Frontal cortex (tissue), 4 donors: ENCODE measurements around the gene DNAH17. TPM values are rescaled to one million over a fixed set of nuclear protein-coding genes. Genes with fewer than 3 reads are reported as not detected.
A peak's percentile ranks its signal among the peaks of the same experiment; 100 is the strongest.

Experiments used
- DNase-seq, 2 donors: peaks; one replicate each; pipeline ENCODE4 v3.0.0; 2012; ENCODE audit warnings: low spot score in 2 of 2
- FAIRE-seq: peaks from 2 replicates; lab custom pipeline; 2012; peaks lifted over from hg19 to GRCh38; lab: Jason Lieb, UNC
- total RNA-seq: library from RNA; depleted of rRNA; stranded (reverse); fragments of >200 nt; gene quantifications from one replicate; pipeline ENCODE4 v1.2.3, GENCODE V29; 2014
- donor health status: control.
- donor health status: control.
- donor health status: control.

The DNAH17 gene
- total RNA-seq, 1 donor from 2014 or later, result under 0.01 TPM

DNA sequence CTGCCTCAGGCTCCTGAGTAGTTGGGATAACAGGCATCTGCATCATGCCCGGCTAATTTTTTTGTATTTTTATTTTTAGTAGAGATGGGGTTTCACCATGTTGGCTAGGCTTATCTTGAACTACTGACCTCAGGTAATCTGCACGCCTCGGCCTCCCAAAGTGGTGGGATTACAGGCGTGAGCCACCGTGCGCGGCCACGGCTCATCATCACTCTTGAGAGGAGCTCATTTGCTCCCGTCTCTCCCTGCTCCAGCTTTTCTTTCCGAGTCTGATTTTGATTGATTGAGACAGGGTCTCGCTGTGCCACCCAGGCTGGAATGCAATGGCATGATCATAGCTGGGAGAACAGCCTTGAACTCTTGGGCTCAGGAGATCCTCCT lies 186.2 kb downstream of the DNAH17 start:
- FAIRE-seq (no peak), DNase-seq (no peak)

DNA sequence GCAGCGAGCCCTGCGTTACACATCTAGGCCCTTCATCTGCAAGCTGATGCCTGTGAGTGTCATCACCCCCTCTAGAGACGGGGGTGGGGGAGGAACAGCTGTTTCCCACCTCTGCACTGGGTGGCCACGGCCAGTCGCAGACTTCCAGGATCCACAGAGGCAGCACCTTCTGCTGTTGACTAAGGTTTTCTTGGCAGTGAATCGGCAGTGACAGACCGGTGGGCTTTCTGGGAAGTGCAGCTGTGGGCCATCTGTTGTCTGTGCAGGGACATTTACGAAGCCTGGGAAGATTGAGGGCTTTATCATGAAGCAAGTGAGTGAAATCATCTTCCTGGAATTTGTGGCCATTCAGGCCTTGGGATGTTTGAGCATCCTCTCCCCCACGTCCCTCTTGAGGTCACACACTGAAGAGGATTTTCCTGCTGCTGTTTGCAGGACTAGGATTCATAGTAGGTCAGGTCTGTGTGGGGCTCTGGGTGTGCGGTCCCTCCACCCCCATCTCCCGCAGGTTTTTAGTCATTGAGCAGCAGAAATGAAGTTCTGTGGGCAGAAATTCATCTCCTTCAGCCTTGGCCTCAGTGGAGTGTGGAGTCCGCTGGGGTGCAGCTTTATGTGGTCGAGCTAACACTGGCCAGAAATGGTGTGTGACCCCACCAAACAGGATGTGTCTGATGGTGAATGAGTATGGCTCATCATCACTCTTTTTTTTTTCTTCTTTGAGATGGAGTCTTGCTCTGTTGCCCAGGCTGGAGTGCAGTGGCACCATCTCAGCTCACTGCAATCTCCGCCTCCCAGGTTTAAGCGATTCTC lies 186.8 kb downstream of the DNAH17 start:
- DNase-seq (no peak), FAIRE-seq (no peak)

DNA sequence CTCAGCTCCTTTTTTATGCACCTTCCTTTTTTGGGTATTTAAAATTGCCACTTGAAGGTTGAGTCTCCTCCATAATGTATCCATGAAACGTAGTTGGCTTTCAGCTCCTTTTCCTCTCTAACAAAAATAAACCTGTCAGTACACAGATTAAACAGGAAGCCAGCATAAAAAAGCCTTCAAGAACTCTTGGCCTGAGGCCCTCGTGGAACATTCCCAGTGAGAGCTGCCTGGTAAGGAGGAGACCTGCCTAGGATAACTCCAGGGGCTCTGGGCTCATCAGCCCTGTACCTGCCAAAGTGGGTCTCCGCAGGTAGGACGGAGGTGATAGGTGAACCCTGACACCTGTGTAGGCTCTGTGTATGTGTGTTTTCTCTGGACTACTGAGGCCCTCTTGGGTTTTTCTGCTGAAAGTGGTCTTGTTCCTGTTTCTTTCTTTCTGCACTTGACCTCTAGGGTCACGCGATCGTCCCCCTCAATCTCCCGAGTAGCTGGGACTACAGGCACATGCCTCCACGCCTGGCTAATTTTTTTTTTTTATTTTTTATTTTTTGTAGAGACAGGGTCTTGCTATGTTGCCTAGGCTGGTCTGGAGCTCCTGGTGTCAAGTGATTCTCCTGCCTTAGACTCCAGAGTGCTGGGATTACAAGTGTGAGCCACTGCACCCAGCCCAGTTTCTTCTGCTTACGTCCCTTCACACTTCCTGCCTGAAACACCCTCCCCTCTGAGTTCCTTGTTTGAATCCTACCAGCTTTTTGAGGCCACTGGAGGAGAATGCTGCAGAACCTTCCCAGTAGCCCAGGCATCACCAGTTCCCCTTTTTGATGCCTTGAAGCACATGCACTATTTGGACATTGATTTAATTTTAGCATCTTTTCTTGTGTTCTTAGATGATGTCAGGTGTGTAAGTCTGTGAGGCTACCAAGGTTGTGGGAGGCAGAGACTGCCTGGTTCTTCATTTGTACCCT lies 188.9 kb downstream of the DNAH17 start:
- FAIRE-seq, result no peak
- no peak for DNase-seq

DNA sequence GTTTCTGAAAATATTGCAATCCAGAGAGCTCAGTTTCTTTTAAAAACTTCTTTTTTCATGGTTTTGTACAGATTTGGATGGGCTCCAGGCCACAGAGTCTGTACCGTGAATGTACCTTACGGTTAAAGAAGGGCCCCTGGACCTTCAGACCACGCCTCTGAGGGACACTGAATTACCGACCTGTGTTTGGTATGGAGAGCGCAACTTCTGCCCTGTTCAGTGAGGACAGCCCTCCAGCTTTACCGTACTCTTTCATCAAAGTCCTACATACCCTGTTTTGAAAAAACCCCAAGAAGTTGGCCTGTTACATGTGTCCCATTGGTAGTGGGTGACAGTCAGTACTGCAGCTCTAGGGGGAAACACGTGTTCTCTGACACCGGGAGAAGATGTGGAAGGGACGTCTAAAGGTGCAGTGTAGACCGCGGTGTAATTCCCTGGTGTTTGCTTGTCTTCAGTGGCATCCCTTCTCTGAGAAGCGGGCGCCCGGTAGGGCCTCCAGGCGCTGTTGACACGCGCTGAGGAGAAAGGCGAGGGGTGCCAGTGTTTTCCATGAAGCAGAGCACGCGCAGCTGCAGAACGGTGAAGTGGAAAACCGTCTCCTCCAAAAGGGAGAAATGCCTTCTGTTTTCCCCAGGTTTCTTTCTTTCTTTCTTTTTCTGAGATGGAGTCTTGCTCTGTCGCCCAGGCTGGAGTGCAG lies 192.6 kb downstream of the DNAH17 start:
- DNase-seq, result no peak
- FAIRE-seq, result no peak

DNA sequence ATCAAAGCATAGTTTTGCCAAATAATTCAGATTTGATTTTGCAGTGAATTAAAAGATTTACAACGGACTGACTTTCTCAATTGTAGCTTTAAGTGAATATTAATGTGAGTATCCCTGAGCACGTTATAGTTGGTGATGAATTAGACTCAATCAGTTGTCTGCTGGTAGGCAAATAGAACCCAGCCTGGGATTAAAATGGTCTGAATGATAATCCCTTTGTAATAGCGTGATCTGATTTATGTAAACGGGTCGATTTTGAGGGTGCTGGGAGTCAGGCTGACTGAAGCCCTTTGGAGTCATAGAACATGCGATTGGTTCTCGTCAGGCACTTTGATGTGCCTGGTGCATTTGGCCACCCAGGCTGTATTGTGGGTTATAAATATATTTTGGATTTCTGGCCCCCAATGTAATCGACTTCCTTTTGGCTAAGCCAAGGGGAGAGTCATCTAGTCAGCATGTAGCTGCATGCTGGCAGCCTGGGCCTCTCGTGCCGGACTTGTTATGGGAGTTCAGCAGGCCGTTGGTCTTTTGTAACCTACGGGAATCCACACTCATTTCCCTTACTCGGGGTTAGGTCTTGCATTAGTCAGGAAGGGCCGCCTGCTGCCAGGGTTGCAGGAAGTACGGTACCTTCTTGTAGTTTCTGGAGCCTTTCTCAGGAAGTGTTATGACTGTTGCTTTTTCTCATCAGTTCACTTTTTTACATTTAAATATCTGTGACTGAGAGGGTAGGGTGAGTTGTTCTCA lies 193.3 kb downstream of the DNAH17 start:
- FAIRE-seq (no peak), DNase-seq (no peak)

DNA sequence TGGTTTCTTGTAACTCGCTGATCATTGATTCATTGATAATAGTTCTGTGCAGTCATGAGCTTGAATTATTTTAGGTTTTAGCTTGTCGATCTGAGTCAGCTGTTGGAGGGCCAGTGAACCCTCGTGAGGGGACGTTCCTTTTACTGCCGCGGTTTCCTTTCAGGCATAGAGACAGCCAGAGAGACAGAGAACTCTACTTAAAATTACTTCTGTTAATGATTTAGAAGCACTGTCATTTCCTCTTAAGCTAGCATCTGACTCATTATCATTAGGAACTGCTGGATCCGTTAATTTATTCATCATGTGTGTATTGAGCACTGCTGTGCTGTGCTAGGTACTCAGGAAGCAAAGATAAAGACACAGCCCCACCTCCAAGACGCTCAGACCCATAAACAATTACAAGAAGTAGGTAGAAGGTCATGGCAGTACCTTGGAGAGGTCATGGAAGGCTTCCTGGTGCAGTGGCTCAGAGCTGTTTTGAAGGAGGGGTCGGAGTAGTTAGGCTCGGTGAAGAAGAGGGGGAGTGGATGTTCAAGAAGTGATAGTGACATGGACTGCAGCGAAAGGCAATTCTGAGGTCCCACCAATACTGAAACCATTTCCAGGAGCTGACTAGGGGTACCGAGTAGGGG lies 195.5 kb downstream of the DNAH17 start:
- DNase-seq, result no peak
- FAIRE-seq, result no peak

DNA sequence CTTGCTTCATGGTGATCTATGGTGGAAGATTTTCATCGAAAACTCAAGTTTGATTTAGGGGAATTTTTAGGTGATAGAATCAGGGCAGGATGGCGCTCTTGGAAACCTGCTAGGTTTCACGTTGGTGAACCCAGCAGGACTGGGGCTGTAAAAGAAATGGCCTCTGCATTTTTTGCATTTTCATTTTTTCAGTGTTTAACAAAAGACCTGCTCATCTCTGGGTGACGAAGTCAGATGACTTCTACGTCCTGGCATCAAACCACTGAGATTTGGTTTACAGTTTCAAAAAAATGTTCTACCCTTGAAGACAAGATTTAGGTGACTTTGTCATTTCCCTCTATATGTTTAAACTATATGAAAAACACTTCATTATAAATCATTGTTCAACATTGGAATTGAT lies 196.8 kb downstream of the DNAH17 start:
- FAIRE-seq, result no peak
- no peak for DNase-seq

DNA sequence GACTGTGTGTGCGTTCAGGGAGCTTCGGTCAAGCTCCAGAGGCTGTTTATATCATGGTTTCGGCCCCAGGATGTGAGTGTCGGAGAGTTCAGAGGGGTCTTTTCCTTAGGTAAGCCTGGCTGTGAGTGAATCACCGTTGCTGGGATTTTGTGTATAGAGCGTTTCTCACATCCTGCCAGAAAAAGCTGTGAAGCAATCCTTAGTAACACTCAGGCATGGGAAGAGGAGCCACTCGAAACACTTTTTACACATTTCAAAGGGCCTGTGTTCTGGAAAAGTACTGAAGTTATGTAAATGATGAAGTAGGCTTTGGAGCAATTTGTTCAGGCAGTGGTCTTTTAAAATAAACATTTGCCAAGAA lies 198.1 kb downstream of the DNAH17 start:
- DNase-seq (no peak), FAIRE-seq (no peak)

DNA sequence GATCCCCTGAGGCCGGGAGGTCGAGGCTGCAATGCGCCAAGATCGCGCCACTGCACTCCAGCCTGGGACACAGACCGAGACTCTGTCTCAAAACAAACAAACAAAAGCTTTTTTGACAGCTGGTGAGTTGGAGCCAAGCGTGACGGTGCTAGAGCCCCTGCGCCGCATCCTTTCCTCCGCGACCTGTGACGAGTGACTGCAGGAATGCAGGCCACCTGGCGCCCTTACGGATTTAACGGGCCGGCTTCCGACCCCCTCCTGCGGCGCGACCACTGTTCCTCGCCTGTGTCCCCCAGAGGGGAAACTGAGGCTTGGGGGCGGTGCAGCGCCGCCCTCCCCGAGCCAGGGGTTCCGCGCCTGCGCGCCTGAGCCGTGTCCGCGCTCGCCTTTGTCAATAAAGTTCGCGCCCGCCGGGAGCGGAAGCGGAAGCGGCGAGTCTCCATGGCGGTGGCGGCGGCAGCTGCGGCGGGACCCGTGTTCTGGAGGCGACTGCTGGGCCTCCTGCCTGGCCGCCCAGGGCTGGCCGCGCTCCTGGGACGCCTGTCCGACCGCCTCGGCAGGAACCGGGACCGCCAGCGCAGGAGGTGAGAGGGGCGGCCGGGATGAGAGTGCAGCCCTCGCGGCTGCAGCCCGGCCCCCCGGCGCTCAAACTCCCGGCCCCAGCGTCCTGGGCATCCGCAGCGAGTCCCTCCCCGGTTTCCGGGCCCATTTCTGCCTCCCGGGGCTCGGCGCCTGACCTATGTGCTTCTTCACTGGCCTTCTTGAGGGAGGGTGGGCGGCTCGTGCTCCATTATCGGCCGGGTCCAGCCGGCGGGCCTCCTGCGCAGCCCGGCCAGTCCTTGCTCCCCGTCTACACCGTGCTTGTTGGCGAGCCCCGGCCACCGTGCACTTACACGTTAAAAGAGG lies 198.7 kb downstream of the DNAH17 start, which contains the start of gene PGS1:
Gene PGS1, plus strand, starts transcription at position 425 of the 906 bp plus-strand sequence. Its CDS starts 17 bp downstream, at position 442.
- FAIRE-seq, result no peak
- peak; percentile 88 to 89 for DNase-seq

DNA sequence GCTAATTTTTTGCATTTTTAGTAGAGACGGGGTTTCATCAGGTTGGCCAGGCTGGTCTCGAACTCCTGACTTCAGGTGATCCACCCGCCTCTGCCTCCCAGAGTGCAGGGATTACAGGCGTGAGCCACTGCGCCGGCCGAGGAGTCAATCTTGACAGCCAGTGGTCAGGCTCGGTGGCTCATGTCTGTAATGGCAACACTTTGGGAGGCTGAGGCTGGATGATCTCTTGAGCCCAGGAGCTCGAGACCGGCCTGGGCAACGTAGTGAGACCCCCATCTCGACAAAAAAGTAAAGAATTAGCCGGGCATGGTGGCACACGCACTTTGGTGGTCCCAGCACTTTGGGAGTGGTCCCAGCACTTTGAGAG lies 199.4 kb downstream of the DNAH17 start:
- FAIRE-seq (no peak), DNase-seq (no peak)

DNA sequence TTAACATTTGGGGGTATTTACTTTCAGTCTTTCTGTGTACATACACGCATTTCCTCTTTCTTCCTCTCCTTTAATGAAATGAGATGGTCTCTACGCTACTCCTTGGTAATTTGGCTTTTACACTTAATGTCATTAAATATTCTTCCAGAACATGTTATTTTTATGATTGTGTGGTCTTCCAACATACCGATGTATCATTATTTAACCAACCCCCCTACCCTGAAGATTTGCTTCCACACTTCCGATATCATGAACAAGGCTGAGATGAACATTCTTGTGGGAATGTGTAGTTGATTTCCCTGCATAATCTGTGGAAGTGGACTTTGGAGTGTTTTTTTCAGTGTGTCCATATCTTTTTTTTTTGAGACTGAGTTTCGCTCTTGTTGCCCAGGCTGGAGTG lies 201.0 kb downstream of the DNAH17 start:
- DNase-seq, result no peak
- no peak for FAIRE-seq

DNA sequence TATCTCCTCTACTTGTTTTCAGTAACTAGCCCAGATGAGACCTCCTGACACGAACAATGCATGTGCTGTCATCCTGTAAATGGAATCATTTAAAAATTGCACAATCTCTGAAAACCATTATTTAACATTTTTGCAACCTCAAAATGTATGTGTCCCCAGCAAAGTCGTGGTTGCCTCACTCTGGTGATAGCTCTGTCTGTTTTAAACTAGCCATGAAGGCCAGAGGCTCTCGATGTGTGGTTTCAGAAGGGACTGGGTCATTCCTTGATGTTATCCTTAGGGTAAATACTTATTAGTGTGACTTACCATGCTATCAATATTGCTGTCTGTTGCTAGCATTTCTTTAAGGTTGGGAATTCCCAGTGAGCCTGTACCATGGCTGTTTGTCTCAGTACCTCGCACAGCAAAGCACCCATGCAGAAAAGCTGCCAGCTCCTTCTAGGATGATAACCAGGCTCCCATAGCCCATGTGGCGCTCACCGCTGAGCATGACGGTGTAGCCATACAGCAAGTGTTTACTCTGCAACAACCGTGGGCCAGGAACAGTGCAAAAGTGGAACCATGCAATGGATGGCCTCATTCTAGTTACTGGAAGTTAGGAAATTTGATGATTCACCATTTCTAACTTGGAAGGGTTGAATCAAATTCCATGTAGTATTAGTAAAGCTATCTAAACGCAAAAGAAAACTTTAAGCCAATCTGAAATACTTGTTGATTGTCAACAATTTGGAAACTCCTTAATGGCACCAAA lies 201.6 kb downstream of the DNAH17 start:
- FAIRE-seq, result no peak
- DNase-seq, result no peak

DNA sequence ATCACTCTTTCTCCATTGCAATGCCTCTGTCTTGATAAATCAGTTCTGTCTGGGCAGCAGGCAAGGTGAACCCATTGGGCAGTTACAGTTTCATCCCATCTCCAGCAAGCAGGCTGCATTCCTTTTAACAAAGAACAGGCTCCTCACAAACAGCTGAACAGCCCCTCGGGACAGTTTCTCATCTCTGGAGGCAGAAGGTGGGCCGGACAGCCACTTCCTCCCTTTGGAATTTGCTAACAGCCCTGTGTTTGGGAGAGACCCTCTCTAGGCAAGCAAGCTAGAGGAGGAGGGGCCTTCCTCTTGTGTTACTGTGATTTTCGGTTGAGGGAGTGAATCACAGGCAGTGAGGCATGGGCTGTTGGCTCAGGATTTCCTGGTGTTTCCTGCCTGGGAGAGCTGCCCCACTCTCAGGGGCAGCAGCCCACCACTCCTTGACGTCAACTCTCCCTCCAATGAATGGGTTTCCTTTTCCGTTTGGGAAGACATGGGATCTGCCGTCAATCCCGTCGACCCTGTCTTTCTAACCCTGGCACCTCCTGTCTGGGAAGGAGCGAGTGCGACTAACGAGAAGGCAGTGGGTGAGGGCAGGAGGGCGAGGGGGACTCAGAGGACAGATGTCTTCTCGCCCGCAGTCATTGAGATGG lies 202.4 kb downstream of the DNAH17 start:
- FAIRE-seq (no peak), DNase-seq (no peak)

DNA sequence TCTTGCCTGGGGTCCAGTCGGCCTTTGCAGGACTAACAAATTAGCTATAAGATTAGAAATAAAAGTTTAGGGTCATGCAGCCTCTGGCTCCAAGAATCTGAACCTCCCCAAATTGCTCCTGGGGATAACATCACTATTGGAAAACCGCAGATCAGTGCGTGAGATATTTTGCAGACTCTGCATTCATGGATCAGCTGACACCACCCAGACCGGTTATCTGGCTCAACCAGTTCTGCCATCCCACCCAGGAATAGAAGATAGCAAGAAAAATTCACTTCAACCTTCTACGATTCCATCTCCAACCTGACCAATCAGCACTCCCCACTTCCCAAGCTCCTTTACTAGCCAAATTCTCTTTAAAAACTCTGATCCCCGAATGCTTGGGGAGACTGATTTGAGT lies 203.0 kb downstream of the DNAH17 start:
- FAIRE-seq, result no peak
- no peak for DNase-seq
